HG03064 (cell line): ENCODE data around the gene GCN1.
"Not testable (repeated sequence)": the region's sequence is repeated elsewhere in the genome, so short reads cannot be mapped to it uniquely, and the experiment has no call there.

Experiments used
- ATAC-seq: cut with Tn5 transposase; IDR thresholded peaks from one replicate; pipeline ENCODE4 v1.9.1; 2021; ENCODE audit warnings: low read depth; ENCODE audit not compliant: unreplicated experiment

Gene GCN1

DNA sequence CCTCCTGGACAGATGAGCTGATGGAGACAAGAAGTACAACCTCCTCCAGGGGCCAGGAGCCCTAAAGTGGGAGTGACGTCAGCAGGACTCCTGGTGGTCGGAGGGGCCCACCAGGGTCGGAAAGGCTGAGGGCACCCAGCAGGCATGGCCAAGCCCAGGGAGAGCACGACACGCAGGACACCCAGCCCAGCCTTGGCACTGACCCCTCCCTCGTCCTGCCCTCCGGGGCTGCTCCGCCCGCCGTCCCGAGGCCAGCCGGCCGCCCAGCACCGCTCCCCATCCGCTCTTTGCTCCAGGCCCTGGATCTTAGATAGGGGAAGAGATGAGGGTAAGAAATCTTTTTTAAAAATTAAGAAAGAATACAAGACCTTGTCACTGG, 20.8 kb upstream of the GCN1 start:
- no peak for ATAC-seq

DNA sequence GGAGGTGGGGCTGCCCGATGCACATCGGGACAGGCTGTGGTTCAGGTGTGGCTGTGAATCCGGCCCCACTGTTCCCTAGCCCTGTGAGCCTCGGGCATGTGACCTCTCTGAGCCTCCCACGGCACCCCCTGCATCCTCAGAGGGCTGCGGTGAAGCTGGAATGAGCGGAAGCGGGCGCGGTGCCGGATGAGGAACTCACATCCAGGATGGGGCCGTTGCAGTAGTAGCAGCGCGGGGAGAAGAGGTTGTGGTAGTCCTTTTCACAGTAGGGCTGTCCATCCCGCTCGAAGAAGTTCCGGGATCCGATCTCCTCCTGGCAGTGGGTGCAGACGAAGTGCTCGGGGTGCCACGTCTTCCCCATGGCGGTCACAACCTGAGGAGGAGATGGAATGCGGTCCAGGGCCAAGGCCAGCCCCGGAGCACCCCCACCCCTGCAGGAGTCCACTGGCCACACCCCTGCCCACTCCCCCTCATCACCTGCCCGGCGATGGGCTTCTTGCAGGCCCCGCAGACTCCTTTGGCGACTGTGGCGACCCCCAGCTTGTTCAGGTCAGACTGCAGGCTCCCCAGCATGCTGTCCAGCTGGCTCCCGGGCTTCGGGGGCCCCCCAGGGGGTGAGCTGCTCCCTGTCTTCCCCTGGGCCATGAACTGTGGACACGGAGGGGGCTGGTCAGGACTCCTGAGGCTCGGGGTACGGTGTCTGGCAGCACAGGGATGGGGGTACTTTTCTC, 20.3 kb upstream of the GCN1 start:
- ATAC-seq = no peak

DNA sequence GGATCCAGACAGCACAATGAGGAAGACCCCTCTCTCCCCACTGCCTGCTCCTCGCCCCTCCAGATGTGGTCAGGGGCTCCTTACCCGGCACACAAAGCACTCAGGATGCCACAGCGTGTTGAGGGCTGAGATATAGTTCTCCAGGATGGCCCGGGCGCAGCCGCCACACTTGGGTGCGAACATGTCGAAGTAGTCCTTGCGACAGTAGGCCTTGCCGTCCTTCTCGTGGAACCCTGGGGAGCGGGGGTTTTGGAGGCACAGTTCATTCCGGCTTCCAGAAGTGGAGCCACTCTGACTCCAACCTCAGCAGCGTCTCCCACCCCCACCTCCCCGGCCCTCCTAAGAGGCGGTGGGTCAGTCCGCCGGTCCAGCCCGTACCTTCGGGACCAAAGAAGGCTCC, 19.2 kb upstream of the GCN1 start:
- ATAC-seq = no peak

DNA sequence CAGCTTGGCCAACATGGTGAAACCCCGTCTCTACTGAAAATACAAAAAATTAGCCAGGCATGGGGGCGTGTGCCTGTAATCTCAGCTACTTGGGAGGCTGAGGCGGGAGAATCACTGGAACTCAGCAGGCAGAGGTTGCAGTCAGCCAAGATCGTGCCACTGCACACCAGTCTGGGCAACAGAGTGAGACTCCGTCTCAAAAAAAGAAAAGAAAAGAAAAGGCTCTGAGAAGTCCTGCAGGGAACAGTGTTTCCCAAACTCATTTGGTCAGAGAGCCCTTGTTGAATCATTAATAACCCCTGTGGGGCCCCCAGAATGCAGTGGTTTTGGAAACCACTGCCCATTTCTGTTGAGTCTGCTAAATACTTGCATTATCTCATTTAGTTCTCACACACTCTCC, 18.7 kb upstream of the GCN1 start:
- ATAC-seq = not testable (repeated sequence)

DNA sequence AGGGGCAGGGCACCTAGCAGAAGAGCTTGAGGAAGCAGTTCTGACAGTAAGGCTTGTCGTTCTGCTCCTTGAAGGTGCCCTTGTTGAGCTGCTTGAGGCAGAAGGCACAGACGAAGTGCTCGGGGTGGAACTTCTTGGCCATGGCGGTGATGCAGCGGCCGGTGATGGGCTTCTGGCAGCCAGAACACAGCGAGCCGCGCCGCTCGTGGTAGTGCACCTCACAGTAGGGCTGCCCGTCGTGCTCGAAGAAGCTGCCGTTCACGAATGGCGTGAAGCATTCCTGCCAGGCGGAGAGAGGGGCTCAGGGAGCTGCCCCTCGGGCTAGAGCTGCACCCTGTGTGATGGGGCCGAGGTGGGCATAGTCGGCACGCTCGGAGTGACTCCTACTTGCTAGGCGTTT, 17.8 kb upstream of the GCN1 start:
- ATAC-seq = no peak

DNA sequence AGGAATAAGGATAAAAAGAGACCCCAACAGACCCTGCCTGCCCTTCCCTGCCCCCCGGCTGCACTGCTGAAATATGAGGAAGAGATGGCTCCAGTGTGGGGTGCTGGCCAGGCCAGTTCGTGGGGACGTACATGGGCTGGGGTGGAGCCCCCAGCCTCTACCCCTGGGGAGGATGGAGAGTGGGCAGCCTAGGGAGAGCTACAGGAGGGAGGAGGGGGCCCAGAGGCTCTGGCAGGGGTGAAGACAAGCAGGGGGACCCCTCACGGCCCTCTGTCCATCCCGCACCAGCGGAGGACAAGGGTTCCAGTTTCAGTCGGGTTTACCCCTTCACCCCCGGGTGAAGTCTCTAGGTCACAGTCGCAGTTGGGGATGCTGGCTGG, 17.4 kb upstream of the GCN1 start:
- ATAC-seq = no peak

DNA sequence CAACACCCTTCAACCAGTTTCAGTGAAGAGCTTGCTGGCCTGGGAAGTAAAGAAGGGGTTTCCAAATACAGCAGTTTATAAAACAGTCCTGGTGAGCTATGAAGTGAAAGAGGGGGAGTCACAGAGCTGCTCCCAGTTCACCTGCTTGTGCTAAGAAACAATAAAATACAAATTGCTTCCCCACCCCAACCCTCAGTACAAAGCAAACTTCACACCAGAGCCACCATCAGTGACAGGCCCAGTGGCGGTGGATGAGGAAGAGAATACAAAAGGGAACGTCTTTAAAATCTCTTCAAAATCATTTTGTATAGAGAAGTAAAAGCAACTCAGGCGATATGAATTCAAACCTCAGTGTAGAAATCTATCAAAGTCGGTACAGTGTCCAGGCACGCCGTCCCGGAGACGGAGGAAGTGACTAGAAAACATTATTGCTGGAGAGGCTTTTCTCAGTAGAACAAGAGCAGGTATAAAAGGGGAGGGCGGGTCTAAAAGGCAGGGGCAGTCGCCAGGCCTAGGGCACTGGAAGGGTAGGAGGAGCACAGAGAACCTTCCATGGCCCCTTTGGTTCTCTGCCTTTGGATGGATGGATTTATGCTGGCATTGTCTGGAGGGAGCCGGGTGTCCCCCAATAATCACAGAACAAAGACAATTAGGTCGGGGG, 16.9 kb upstream of the GCN1 start:
- no peak for ATAC-seq

DNA sequence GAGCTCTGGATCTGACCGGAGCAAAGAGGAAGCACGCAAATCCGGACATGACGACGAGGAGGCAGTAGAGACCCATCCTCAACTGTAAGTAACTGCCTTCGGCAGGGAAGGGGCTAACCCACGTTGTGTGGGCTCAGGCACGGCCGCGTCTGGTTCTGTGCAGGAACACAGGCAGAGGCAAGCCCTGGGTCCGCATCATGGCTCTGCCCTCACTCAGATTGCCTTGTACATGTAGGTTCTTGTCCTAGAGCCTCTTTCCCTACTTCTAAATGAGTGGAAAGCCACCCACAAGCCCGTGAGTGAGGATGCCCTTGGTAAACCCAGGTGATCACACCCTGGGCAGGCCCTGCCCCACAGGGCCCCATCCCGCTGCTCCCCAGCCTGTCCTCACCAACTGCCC, 15.3 kb upstream of the GCN1 start:
- ATAC-seq = no peak

DNA sequence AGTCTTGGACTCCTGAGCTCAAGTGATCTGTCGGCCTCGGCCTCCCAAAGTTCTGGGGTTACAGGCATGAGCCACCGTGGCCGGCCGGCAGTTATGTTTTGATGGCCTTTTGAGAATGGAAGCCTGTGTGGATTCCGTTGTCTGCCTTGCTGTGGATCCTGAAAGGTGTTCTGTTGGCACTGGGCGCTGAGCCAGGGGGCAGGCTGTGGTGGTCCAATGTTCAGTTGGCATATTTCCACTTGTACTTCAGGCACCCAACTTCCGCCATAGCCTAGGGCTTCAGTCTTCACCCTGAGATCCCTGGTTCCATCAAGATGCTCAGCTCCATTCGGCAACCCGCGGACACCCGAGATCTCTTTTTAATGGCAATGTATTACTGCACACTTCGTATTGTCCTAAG, 12.7 kb upstream of the GCN1 start:
- ATAC-seq = no peak

DNA sequence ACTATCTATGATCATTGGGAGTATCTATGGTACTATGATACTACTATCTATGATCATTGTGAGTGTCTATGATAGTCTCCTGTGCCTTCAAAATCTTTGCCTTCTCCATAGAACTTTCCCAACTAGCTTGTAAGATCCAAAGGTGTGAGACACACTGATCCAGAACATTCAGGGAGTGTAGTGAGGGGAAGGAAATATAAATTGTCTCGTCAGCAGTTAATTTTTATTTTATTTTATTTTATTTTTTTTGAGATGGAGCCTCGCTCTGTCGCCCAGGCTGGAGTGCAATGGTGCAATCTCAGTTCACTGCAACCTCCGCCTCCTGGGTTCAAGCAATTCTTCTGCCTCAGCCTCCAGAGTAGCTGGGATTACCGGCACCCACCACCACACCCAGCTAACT, 12.3 kb upstream of the GCN1 start:
- ATAC-seq = not testable (repeated sequence)

DNA sequence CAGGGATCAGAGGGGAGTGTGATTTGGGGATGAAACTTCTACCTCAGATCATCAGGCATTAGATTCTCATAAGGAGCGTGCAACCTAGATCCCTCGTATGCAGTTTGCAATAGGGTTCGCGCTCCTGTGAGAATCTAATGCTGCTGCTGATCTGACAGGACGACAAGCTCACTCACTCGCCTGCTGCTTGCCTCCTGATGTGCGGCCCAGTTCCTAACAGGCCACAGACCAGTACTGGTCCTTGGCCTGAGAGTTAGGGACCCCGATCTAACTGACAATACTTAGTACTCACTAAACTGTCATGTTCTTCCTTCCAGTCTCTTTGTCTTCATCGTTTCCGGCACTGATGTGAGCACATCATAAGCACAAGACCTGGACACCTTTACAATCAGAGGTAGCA, 11.7 kb upstream of the GCN1 start:
- no peak for ATAC-seq

DNA sequence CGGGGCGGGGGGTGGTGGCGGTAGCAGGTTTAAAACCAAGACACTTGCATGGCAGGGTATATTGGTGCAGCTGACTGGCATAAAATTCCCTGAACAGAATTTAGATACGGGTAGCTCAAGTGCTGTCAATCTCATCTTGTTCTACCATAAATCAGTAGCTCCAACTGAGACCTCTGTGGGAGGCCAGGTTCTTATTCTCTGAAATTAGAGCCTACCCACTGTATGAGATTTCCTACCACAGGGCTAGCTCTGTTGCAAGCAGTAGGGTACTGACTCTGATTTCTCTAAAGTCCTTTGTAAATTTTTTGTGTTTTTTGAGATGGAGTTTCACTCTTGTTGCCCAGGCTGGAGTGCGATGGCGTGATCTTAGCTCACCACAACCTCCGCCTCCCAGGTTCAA, 9.7 kb upstream of the GCN1 start:
- no peak for ATAC-seq

DNA sequence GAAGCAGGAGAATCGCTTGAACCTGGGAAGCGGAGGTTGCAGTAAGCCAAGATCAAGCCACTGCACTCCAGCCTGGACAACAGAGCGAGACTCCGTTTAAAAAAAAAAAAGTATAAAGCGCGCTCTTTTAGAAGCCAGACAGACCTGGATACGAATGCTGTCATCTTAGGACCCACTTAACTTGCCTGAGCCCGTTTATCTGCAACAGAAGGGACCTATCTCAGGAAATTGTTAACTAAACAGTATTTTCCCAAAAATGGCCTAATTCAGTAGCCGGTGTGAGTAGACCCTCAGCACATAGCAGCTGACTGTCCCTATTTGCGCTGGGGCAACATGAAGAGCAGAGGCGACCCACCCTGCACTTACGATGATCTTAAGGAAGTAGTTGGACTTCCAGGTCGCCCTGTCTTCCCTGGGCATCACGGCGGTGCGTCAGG, 5.9 kb upstream of the GCN1 start:
- no peak for ATAC-seq

DNA sequence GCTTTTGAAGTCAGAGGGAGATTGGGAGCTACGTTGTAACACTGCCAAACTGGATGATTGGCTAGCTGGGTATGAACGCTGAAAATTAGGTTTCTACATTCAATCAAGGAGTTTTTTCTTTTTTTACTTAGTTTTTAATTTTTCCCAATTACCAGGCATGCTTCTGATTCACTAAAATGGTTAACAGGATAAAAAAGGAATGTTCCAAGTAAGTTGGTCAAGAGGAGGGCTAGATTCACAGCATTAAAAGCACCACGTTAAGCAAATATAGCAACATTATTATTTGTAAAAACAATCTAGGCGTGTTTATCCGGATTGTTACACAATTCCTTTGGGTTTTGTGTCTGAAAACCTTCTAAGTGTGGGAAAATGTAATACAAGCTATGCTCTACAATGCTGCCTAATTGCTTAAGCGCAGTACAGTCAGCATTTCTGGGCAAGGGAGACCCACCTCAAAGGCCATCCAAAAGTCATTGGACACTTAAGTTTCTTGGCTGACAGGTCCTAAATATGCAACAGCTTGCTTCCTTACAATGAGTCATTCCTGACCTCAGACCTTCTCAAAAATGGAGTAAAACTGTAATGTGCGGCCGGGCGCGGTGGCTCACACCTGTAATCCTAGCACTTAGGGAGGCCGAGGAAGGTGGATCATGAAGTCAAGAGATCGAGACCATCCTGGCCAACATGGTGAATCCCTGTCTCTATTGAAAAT, 5.2 kb upstream of the GCN1 start:
- no peak for ATAC-seq

DNA sequence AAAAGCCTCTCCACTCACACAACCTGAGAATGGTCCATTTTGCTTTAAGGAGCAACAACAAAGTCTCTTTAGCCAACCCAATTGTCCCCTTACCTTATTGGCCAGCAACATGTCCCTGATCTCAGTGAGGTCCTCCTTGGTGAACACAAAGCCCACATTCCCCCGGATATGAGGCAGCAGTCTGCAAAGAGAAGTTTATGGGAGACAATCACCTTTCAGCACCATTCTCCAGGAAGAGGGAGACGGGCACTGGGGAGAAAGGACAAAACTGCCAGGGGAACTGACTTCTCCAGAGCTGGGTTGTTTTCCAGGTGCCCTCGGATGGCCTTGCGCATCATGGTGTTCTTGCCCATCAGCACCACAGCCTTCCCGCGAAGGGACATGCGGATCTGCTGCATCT, 4.5 kb upstream of the GCN1 start:
- ATAC-seq = no peak

DNA sequence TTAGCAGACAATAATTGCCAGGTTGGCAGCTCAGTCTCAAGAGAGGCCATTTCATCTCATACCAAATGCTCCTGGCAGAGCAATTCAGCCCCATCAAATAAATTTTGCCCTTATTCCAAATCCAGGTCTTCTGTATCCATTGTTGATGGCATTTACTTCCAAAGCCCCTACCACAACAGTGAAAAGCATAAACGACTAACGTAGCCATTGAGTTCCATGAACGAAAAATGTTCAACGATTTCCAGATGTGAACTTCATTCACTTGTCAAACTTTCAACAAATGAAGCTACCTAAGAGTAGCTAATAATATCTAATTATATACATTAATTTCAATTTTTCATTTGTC, 3.0 kb upstream of the GCN1 start:
- ATAC-seq = no peak

DNA sequence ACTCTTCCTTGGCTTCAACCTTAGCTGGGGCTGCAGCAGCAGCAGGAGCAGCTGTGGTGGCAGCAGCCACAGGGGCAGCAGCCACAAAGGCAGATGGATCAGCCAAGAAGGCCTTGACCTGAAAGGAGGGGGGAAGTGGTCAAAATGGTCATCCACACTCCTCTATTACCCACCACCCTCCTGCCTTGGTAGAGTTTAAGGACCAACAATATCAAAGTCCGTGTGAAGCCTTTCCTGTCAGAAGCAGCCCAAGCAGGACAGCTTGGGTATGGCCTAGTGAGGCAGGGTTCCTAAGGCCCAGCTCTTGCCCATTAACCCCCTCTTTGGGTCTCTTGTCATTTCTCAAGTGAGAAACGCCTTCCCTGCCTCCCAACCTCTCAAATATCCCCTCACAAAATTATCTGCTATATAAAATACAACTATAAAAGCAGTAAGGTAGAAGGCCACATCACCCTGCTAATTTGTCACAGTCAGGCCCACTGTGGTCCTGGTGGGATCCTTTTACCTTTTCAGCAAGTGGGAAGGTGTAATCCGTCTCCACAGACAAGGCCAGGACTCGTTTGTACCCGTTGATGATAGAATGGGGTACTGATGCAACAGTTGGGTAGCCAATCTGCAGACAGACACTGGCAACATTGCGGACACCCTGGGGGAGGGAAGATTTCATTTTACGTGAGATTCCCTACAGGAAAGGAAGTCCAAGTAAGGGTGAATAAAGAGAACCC, 2.5 kb upstream of the GCN1 start:
- not testable (repeated sequence) for ATAC-seq

DNA sequence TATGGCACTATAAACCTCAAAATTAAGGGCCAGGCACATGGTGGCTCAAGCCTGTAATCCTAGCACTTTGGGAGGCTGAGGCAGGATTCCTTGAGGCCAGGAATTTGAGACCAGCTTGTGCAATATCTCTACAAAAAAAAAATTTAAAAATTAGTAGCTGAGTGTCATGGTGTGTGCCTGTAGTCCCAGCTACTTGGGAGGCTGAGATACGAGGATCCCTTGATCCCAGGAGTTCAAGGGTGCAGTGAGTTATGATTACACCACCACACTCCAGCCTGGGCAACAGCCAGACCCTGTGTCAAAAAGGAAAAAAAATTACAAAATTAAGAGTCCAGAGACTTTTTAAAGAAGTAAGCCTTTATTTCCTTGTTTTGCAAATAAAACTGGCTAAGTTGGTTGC, 1.8 kb upstream of the GCN1 start:
- no peak for ATAC-seq

DNA sequence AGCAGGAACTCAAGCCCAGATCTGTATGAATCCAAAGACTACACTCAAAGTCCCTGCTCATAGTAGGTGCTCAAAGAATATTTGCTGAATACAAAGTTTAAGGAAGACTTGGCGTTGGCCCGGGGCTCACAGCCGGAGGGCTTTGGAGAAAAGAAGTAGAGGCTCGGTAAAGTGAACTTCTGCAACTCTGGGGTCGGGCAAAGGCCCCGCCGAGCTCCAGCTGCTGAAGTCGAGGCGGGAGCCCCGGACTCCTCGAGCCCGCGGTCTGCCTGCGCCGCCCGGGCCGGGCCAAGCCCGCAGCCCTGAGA, 335 bp downstream of the GCN1 start:
- peak; percentile 32 for ATAC-seq

DNA sequence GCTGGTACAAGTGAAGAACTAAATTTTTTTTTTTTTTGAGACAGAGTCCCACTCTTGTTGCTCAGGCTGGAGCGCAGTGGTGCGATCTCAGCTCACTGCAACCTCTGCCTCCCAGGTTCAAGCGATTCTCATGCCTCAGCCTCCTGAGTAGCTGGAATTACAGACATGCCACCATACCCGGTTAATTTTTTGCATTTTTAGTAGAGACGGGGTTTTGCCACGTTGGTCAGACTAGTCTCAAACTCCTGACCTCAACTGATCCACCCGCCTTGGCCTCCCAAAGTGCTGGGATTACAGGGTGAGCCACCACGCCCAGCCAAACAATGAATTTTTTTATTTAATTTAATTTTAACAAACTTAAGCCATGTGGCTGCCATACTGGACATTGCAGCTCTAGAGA, 1.2 kb downstream of the GCN1 start:
- ATAC-seq = not testable (repeated sequence)

DNA sequence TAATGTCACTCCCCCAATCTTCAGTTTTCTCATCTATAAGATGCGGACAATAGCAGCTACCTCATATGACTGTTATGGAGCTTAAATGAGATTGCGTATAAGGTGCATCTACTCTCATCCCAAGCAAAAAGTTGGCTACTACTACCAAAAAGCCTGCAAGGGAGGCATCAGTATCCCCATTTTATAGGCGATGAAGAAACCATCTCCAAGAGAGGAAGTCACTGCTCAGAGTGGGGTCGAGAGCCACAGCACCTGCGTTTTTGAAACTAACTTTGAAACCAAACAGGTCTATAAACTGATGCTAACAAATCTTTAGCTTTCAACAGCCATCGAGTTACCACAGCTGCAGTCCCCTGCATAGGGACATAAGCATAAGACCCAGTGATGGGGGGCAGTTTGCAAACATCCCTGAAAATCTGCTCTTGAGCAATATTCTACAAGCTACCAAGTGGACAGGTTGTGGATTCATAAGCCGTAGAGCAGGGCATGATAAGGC, 3.5 kb downstream of the GCN1 start:
- no peak for ATAC-seq
